A549 treated with dexamethasone at 1 μM for 4 hours (cell line): ENCODE results near the gene KCNC3. TPM values are rescaled to one million over a fixed set of nuclear protein-coding genes. Genes with fewer than 3 reads are reported as not detected.

Source experiments
- total RNA-seq: library from RNA; stranded (reverse); fragments of 200-300 nt; extraction: Qiagen RNA extraction; gene quantifications from 5 replicates; pipeline ENCODE4 v1.2.3, GENCODE V29; 2022

The KCNC3 gene
- 0.98 to 1.7 TPM (median 1.7 TPM) in 5 replicates for total RNA-seq

GRCh38 chr19:50329146-50329925 lies at the start of gene KCNC3:
KCNC3 (minus strand) TSS chr19:50329377; CDS start chr19:50329082, 295 bp downstream.

GRCh38 chr19:50376166-50377050 lies 47.2 kb upstream of the KCNC3 start, which contains the start of gene NR1H2:
NR1H2 (plus strand) TSS chr19:50376457; CDS start chr19:50377606, 1,149 bp downstream.

DNA sequence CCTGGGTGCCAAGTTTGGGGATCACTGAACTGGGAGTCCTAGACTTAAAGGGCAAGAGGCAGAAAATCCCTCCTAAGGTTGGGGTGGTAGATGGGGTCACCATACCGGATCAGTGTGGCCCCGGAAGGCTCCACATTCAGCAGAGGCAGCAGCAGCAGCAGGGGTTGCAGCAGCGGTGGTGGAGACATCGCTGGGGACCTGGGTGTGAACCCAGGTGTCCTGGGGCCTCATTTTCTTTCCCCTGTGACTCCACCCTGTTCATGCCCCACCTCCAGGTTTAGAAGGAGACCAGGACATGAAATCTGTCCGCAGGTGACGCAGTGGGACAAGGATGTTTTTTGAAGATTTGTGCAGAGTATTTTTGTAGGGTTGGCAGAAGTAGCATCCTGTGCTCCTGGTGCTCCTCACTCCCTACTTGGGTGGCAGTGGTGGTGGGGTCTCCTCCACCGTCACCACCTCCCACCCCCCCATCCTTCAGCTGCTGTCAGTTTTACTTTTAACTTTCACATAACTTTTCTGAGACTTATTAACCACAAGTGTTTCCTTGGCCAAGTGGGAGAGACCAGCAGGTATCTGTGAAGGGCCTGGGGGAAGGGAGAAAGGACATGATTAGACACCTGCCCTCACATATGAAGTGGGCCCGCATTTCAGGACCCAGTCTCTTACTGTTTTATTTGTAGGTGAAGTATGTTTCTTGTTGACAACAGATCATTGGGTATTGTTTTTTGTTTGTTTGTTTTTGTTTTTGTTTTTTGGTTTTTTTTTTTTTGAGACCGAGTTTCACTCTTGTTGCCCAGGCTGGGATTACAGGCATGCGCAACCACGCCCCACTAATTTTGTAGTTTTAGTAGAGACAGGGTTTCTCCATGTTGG lies 36.5 kb upstream of the KCNC3 start, which contains the start of gene NAPSA:
Gene NAPSA (minus strand): TSS at position 206 of the 873 bp plus-strand sequence. CDS start 18 bp downstream, at position 188.

Other genes with a start within 250 kb of the KCNC3 start
- not detected in 5 replicates for gene IZUMO2, start 166.1 kb downstream of the KCNC3 start, total RNA-seq
- gene MYH14, start 125.8 kb downstream of the KCNC3 start, total RNA-seq: 4.4 to 7.8 TPM (median 7.2 TPM) in 5 replicates
- gene NAPSA, start 36.3 kb upstream of the KCNC3 start, total RNA-seq: 0.32 to 1.1 TPM (median 0.84 TPM) in 5 replicates
- 55.3 to 72.9 TPM (median 70.2 TPM) in 5 replicates for gene NR1H2, start 47.1 kb upstream of the KCNC3 start, total RNA-seq
- 44.4 to 82.0 TPM (median 73.4 TPM) in 5 replicates for gene POLD1, start 55.0 kb upstream of the KCNC3 start, total RNA-seq
- gene SPIB, start 89.6 kb upstream of the KCNC3 start, total RNA-seq: 0.12 to 0.46 TPM (median 0.18 TPM) in 5 replicates
- not detected in 5 replicates for gene MYBPC2, start 103.5 kb upstream of the KCNC3 start, total RNA-seq
- gene EMC10, start 147.1 kb upstream of the KCNC3 start, total RNA-seq: 109 to 144 TPM (median 140 TPM) in 5 replicates
- gene GARIN5A, start 147.5 kb upstream of the KCNC3 start, total RNA-seq: 1.6 to 1.9 TPM (median 1.8 TPM) in 5 replicates
- 60.1 to 72.6 TPM (median 68.8 TPM) in 5 replicates for gene JOSD2, start 181.8 kb upstream of the KCNC3 start, total RNA-seq
- not detected in 5 replicates for gene ASPDH, start 184.5 kb upstream of the KCNC3 start, total RNA-seq
- 0.33 to 0.63 TPM (median 0.54 TPM) in 5 replicates for gene LRRC4B, start 239.1 kb upstream of the KCNC3 start, total RNA-seq